HepG2 (cell line): Measurements from ENCODE around the gene NEURL3. TPM values are rescaled to one million over a fixed set of nuclear protein-coding genes. Genes with fewer than 3 reads are reported as not detected.

Experiments used
- ARNT2 ChIP-seq: sonication (generic); formaldehyde crosslinking; IDR thresholded peaks from 2 replicates; pipeline ENCODE4 v1.8.0; 2022; ENCODE audit warnings: mild to moderate bottlenecking, low read depth, missing genetic modification reagents, moderate library complexity
- ATF7 ChIP-seq, 2 experiments: fragments of 450-650 bp in 1 of 2; sonication (generic) in 1 of 2; formaldehyde crosslinking in 1 of 2; IDR thresholded peaks; 2 replicates each; pipeline versions ENCODE4 v1.4.0 to v1.6.1; 2016 to 2020; ENCODE audit warnings: antibody characterized with exemption in 1 of 2, mild to moderate bottlenecking in 1 of 2, missing genetic modification reagents in 1 of 2
- HNF4G ChIP-seq, 2 experiments: sonication (generic) in 1 of 2; formaldehyde crosslinking in 1 of 2; IDR thresholded peaks; 2 replicates each; pipeline versions ENCODE4 v1.4.0 to v1.6.1; 2011 to 2020; ENCODE audit warnings: borderline replicate concordance in 2 of 2, low read depth in 2 of 2, mild to moderate bottlenecking in 2 of 2, low read length in 1 of 2, missing genetic modification reagents in 1 of 2, moderate library complexity in 1 of 2
- JARID2 ChIP-seq: sonication (generic); formaldehyde crosslinking; IDR thresholded peaks from 2 replicates; pipeline ENCODE4 v1.8.1; 2023; ENCODE audit warnings: missing genetic modification reagents, inconsistent platforms; ENCODE audit not compliant: insufficient replicate concordance
- KMT2A ChIP-seq: sonication (generic); formaldehyde crosslinking; IDR thresholded peaks from 2 replicates; pipeline ENCODE4 v1.4.0; 2020; ENCODE audit warnings: missing genetic modification reagents
- MEIS1 ChIP-seq: sonication (generic); formaldehyde crosslinking; IDR thresholded peaks from 2 replicates; pipeline ENCODE4 v1.9.0; 2021; ENCODE audit warnings: mild to moderate bottlenecking, missing genetic modification reagents, moderate library complexity, borderline replicate concordance
- MYNN ChIP-seq: sonication (generic); formaldehyde crosslinking; IDR thresholded peaks from 2 replicates; pipeline ENCODE4 v1.4.0; 2020; ENCODE audit warnings: mild to moderate bottlenecking, low read depth, missing genetic modification reagents
- NFKBIZ ChIP-seq: IDR thresholded peaks from 2 replicates; pipeline ENCODE4 v1.6.1; 2018; ENCODE audit warnings: missing genetic modification reagents, missing compliant biosample characterization
- NR2F6 ChIP-seq, 2 experiments: IDR thresholded peaks; 2 replicates each; pipeline ENCODE4 v1.6.1; 2016; ENCODE audit warnings: antibody characterized with exemption in 1 of 2, mild to moderate bottlenecking in 1 of 2
- PAWR ChIP-seq: sonication (generic); formaldehyde crosslinking; IDR thresholded peaks from 2 replicates; pipeline ENCODE4 v1.4.0; 2020; ENCODE audit warnings: missing genetic modification reagents, mild to moderate bottlenecking, borderline replicate concordance
- SAP130 ChIP-seq: IDR thresholded peaks from 2 replicates; pipeline ENCODE4 v1.6.1; 2016; ENCODE audit warnings: low read depth
- SP140L ChIP-seq: sonication (generic); formaldehyde crosslinking; IDR thresholded peaks from 2 replicates; pipeline ENCODE4 v1.4.0; 2020; ENCODE audit warnings: missing genetic modification reagents, borderline replicate concordance
- STAT5B ChIP-seq: sonication (generic); formaldehyde crosslinking; IDR thresholded peaks from 2 replicates; pipeline ENCODE4 v1.4.0; 2020; ENCODE audit warnings: missing genetic modification reagents
- ZNF263 ChIP-seq: sonication (generic); formaldehyde crosslinking; IDR thresholded peaks from 2 replicates; pipeline ENCODE4 v1.4.0; 2020; ENCODE audit warnings: missing genetic modification reagents
- ZNF574 ChIP-seq: sonication (generic); formaldehyde crosslinking; IDR thresholded peaks from 2 replicates; pipeline ENCODE4 v1.4.0; 2020; ENCODE audit warnings: missing genetic modification reagents
- ZNF800 ChIP-seq: sonication (generic); formaldehyde crosslinking; IDR thresholded peaks from 2 replicates; pipeline ENCODE4 v1.4.0; 2020; ENCODE audit warnings: missing genetic modification reagents
- ZSCAN12 ChIP-seq: sonication (generic); formaldehyde crosslinking; IDR thresholded peaks from 2 replicates; pipeline ENCODE4 v1.9.0; 2021; ENCODE audit warnings: mild to moderate bottlenecking, missing genetic modification reagents
- polyA plus RNA-seq, 8 experiments: library from polyadenylated mRNA; depleted of rRNA in 3 of 8; stranded (reverse) in 7 of 8; unstranded in 1 of 8; fragments of >200 nt; fragmentation: Illumina TruSeq in 4 of 8; extraction: Trizol in 4 of 8; gene quantifications; 2 replicates each; pipeline versions ENCODE4 v1.2.1 to v1.2.3, GENCODE V29; 2011 to 2016; ENCODE audit warnings: low read depth in 4 of 8, missing spikeins in 1 of 8, mixed read lengths in 1 of 8; ENCODE audit not compliant: insufficient read depth in 1 of 8
- total RNA-seq, 5 experiments: library from RNA; depleted of rRNA; stranded (reverse); fragments of >200 nt; fragmentation: Illumina TruSeq; extraction: Trizol; gene quantifications; 2 replicates each; pipeline ENCODE4 v1.2.3, GENCODE V29; 2016; ENCODE audit warnings: low read depth in 1 of 5
- TF ChIP-seq, protein P1 (sequence below): sonication (generic); formaldehyde crosslinking; IDR thresholded peaks from 2 replicates; pipeline ENCODE4 v1.4.0; 2020; ENCODE audit warnings: mild to moderate bottlenecking, missing genetic modification reagents, borderline replicate concordance
- TF ChIP-seq, protein P2 (sequence below): sonication (generic); IDR thresholded peaks from 2 replicates; pipeline ENCODE4 v1.6.1; 2016; ENCODE audit warnings: low read depth, borderline replicate concordance

NEURL3 gene
- total and polyA plus RNA-seq, 2 of the 13 experiments (the other 11 are each of a cell fraction or from before 2014, with no cell fraction given) = 0.16 to 1.2 TPM

DNA sequence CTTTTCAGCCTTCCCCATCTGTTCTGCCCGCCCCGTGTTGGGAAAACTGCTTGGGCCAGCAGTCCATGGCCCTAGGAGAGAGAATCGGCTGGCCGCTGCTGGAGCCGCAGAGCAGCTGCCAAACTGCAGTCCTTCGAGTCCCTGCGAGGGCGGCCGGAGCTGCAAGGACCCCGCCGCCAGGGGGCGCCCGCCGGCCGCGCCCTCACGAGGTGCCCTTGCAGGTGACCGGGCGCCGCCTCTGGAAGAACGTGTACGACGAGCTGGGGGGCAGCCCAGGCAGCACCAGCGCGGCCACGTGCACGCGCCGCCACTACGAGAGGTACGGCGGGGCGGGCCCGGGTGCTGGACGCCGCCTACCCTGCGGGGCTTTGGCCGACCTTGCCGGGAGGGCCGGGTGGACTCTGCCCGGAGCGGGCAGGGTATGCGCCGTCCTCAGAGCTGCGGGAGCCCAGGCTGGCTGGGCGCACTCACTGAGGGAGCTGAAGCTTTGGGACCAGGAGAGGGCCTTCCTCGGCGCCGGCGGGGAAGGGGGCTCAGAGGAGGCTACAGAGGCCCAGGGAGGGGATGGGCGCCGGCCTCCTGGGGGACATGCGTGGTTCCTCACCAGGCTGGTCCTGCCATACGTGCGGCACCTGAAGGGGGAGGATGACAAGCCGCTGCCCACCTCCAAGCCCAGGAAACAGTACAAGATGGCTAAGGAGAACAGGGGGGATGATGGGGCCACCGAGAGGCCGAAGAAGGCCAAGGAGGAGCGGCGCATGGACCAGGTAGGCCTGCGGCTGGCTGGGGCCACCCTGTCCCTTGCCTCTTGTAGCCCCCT is 45.0 kb upstream of the NEURL3 start (continued):
- TF ChIP-seq KMT2A (CRISPR knock-in tag) (peak; percentile 72; the same call in 1 of the 2 replicates), NFKBIZ (CRISPR knock-in tag) (peak; percentile 73; the same call in 1 of the 2 replicates), HNF4G (IDR thresholded peaks at IDR 0.05; ENCODE audit: borderline replicate concordance, low read depth, low read length) (peak; percentile 71), HNF4G (CRISPR knock-in tag; IDR thresholded peaks at IDR 0.05; ENCODE audit: borderline replicate concordance, low read depth) (peak; percentile 95), MYNN (no peak), ZNF800 (CRISPR knock-in tag) (peak; percentile 98), ZSCAN12 (0 out of 2 replicates have a peak, but pooled peaks have one; percentile 58), SAP130 (CRISPR knock-in tag) (peak; percentile 98), PAWR (no peak), ATF7 (IDR thresholded peaks at IDR 0.05) (no peak), ATF7 (CRISPR knock-in tag; IDR thresholded peaks at IDR 0.05) (no peak; the same call in 1 of the 2 replicates), MEIS1 (peak; percentile 18; the same call in 1 of the 2 replicates), ARNT2 (CRISPR knock-in tag) (peak; percentile 99), NR2F6 (IDR thresholded peaks at IDR 0.05) (no peak), NR2F6 (CRISPR knock-in tag; IDR thresholded peaks at IDR 0.05) (peak; percentile 88), ZNF263 (CRISPR knock-in tag) (peak; percentile 82), SP140L (CRISPR knock-in tag) (peak; percentile 91; the same call in 1 of the 2 replicates), ZNF574 (peak; percentile 93), STAT5B (CRISPR knock-in tag) (peak; percentile 60; the same call in 1 of the 2 replicates), JARID2 (CRISPR knock-in tag) (no peak)
- TF ChIP-seq, protein P1, sequence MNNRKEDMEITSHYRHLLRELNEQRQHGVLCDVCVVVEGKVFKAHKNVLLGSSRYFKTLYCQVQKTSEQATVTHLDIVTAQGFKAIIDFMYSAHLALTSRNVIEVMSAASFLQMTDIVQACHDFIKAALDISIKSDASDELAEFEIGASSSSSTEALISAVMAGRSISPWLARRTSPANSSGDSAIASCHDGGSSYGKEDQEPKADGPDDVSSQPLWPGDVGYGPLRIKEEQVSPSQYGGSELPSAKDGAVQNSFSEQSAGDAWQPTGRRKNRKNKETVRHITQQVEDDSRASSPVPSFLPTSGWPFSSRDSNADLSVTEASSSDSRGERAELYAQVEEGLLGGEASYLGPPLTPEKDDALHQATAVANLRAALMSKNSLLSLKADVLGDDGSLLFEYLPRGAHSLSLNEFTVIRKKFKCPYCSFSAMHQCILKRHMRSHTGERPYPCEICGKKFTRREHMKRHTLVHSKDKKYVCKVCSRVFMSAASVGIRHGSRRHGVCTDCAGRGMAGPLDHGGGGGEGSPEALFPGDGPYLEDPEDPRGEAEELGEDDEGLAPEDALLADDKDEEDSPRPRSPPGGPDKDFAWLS (CRISPR knock-in tag) = no peak
- TF ChIP-seq, protein P2, sequence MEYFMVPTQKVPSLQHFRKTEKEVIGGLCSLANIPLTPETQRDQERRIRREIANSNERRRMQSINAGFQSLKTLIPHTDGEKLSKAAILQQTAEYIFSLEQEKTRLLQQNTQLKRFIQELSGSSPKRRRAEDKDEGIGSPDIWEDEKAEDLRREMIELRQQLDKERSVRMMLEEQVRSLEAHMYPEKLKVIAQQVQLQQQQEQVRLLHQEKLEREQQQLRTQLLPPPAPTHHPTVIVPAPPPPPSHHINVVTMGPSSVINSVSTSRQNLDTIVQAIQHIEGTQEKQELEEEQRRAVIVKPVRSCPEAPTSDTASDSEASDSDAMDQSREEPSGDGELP = peak; percentile 88; the same call in 1 of the 2 replicates
